Liver (tissue), 3 donors: Measurements from ENCODE around the gene NGF.

Experiments used
- CTCF ChIP-seq: fragments of 150-350 bp; IDR thresholded peaks from 2 replicates; pipeline ENCODE4 v1.5.1; 2017; ENCODE audit warnings: improper control_type of control experiment, low read depth, low read length; ENCODE audit not compliant: missing input control
- JUND ChIP-seq, 2 donors: IDR thresholded peaks; 2 replicates each; pipeline ENCODE4 v1.6.1; 2016; ENCODE audit warnings: antibody characterized with exemption in 2 of 2
- RAD21 ChIP-seq, 2 donors: IDR thresholded peaks; 2 replicates each; pipeline ENCODE4 v1.6.1; 2016; ENCODE audit warnings: antibody characterized with exemption in 2 of 2, mild to moderate bottlenecking in 2 of 2
- TAF1 ChIP-seq: conservative IDR thresholded peaks from 2 replicates; pipeline ENCODE4 v1.6.1; 2016; ENCODE audit warnings: antibody characterized with exemption, mild to moderate bottlenecking
- donor health status: healthy.
- donor health status: healthy.

- TF ChIP-seq CTCF (no peak), RAD21 (IDR thresholded peaks at IDR 0.05) (no peak), TAF1 (no peak), JUND (IDR thresholded peaks at IDR 0.05) (no peak)
These were observed 390 bp upstream of the NGF start for GRCh38 chr1:115338457-115338820.
